ENCODE results near the gene ZNF576.
"Not testable (repeated sequence)": the region's sequence is repeated elsewhere in the genome, so short reads cannot be mapped to it uniquely, and the experiment has no call there.

ZNF576 gene

DNA sequence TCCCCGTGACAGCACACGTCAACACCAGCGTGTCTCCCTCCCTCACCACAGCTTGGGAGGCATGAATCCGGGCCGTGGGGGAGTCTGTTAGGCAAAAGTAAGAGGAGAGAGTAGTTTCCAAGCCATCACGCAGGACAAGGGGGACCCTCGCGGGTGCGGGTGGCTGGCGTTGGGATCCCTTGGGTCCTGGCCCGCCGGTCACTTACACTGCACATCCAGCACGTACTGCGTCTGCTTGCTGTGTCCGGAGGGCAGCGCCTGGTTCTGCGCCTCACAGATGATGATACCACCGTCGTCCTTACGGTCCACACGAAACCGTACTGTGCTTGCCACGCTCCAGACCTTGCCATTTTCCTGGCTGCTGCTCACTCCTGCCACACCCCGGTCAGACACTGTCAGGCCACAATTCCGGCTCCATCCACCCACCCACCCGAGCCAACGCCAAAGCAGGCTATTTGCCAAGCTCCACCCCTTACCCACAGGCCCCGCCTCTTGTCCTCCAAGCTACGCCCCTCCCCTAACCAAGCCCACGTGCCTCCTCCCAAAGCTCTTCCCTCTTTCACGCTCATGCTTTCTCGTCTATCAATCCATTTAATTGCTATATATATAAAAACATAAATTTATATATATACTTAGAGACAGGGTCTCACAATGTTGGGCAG, 29.7 kb downstream of the ZNF576 start:
- no peak for DNase-seq (ENCODE audit: low read depth in 2 of 2)

DNA sequence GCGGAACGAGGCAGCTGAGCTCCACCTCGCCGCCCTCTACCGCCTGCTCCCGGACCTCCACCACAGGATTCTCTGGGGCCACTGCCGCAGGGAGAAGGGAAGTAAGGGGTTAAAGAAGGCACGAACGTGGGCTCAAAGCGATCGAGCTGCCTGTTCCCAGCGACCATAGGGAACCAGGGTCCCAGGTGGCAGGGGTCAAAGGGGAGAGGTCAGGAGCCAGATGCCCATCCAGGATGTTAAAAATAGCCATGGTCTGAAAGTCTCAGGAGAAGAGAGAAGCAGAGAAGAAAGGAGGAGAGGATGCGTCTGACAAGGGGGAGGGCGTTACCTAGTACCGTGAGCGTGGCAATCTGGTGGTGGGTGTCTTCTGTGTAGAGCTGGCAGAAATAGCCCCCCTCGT, 30.4 kb downstream of the ZNF576 start:
- no peak for DNase-seq (ENCODE audit: low read depth in 2 of 2)

DNA sequence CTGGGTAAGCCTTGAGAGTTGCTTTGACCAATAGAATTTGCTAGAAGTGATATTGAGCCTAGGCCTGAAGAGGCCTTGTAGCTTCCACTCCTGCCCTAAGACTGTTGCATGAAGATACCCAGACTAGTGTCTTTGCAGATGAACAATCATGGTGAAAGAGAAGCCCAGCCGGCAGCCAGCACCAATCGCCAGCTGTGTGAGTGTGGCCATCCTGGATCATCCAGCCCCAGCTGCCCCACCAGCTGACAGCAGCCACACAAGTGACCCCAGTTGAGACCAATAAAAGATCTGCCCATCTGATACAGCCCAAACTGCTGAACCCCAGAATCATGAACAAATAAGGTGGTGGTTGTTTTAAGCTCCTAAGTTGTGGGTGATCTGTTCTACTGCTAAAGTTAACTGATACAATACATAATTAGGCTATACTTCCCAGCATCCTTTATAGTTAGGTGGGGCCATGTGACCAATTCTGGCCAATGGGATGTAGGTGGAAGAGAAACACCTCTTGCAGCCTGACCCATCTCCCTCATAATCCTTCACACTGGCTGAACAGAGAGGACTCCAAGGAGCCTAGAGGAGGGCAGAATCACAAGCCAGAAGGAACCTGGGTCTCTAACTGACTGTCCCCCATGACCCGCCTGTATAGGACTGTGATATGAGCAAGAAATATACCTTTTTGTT, 32.4 kb downstream of the ZNF576 start:
- no peak for DNase-seq (ENCODE audit: low read depth in 2 of 2)

DNA sequence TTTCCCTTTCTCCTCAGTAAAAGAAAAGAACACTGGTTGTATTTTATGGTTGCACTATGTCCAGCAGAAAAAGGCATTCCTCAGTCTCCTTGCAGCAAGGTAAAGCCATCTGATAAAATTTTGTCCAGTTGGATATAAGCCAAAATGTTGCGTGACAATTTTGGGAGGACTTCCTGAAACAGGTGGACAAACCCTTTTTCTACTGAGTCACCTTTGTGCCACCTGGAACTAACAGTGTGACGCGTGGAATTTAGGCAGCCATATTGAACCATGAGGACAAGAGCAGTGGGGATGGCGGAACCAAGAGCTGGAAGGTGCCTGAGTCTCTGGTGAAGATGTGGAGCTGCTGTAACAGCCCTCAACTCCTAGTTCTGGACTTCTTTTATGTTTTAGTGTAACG, 35.1 kb downstream of the ZNF576 start:
- no peak for DNase-seq (ENCODE audit: low read depth in 2 of 2)

DNA sequence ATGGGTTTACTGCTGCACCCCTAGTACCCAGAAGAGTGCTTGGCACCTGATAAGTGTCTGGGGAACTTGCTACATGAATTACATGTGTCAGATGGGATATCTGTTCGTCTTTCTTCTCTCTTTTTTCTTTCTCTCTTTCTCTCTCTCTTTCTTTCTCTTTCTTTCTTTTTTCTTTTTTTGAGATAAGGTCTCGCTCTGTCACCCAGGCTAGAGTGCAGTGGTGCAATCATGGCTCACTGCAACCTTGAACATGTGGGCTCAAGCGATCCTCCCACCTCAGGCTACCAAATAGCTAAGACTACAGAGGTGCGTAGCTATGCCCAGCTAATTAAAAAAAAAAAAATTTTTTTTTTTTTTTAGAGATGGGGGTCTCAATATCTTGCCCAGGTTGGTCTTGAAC, 37.1 kb downstream of the ZNF576 start:
- DNase-seq (ENCODE audit: low read depth in 2 of 2), result no peak

DNA sequence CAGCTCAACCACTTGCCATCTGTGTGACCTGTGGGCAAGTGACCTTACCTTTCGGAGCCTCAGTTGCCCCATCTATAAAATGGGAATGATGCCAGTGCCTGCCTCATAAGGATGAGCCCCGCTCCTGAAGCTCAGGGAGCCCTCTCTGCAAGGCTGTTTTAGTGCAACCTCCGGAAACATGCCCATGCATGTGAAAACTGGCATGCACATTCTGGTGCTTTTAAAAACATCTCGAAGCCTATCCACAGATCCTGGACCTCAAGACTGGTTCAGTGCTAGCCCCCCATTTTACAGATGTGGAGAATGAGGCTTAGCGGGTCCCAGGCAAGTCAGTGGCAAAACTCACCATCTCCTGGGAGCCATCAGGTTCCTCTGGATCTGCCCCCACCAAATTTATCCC, 37.7 kb downstream of the ZNF576 start:
- DNase-seq (ENCODE audit: low read depth in 2 of 2), result no peak

DNA sequence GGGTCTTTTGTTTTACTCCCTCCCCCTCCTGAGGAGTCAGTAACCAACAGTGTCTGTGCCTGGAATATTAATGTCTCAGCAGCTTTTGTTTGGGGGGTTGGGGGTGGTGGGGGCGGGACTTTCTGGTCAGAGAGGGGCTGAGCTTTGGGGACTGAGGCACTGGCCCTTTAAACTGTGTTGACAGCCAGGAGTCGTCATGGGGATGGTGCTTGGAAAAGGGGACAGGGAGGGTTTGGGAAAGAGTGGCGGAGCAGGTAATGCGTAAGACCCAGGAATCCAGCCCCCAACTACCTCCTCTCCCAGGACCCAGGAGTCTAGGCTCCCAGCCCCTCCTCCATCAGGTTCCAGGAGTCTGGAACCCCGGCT, 38.1 kb downstream of the ZNF576 start:
- DNase-seq (ENCODE audit: low read depth in 2 of 2), result no peak

DNA sequence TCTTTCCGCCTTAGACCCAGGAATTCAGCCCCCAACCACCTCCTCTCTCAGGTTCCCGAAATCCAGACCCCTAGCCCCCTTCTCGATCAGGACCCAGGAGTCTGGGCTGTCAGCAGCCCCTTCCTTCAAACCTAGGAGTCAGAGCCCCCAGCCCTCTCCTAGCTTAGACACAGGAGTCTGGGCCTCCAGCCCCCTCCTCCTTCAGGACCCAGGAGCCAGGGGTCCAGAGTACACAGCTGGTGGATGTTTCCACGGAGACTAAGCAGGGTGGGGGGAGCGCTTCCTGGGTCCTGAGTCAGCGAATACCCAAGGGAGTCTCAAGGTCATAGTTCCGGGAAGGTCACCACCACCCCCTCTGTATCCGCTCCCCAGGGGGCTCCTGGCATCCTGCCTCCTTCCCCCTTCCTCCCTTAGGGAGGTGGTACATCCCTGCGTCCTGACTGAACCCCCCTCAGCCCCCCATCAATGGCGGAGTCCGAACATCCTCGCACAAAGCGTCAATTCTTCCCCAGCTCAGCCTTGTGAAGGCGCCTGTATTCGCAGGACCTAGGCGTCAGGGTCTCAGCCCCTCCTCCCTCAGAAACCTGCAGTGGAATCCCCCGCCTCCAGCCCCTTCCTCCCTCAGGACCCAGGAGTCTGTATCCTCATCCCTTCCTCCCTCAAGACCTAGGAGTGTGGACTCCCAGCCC, 38.6 kb downstream of the ZNF576 start:
- no peak for DNase-seq (ENCODE audit: low read depth in 2 of 2)

DNA sequence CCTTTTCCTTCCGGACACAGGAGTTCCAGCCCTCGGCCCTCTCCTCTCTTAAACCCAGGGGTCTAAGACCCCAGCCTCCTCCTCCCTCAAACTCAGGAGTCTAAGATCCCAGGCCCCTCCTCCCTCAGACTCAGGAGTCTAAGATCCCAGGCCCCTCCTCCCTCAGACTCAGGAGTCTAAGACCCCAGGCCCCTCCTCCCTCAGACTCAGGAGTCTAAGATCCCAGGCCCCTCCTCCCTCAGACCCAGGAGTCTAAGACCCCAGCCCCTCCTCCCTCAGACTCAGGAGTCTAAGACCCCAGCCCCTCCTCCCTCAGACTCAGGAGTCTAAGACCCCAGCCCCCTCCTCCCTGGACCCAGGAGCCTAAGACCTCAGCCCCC, 39.2 kb downstream of the ZNF576 start:
- not testable (repeated sequence) for DNase-seq (ENCODE audit: low read depth in 2 of 2)

DNA sequence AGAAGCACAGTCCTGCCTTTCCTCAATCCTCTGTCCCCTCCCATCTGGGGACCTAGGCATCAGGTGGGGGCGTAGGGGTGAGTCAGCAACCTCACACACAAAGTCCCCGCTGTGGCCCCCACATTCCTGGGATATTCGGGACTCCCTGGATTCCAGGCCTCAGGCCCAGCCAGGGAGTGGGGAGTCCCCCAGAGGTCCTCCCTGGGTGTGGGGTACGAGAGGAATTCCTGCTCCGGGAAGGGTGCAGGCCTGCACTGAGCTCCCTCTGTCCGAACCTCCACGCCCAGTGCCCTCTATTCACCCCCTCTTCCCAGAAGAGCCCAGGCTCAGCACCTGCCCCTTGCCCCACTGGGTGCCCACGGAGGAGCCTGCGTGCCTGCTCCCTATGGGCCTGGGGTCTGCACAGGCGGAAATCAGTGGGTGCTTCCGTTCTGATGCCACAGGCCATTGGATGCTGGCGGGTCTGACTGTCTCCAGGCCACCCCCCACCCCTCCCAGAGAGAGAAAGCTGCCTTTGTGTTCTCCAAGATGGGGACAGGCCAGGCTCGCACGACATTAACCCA, 39.8 kb downstream of the ZNF576 start:
- no peak for DNase-seq (ENCODE audit: low read depth in 2 of 2)

DNA sequence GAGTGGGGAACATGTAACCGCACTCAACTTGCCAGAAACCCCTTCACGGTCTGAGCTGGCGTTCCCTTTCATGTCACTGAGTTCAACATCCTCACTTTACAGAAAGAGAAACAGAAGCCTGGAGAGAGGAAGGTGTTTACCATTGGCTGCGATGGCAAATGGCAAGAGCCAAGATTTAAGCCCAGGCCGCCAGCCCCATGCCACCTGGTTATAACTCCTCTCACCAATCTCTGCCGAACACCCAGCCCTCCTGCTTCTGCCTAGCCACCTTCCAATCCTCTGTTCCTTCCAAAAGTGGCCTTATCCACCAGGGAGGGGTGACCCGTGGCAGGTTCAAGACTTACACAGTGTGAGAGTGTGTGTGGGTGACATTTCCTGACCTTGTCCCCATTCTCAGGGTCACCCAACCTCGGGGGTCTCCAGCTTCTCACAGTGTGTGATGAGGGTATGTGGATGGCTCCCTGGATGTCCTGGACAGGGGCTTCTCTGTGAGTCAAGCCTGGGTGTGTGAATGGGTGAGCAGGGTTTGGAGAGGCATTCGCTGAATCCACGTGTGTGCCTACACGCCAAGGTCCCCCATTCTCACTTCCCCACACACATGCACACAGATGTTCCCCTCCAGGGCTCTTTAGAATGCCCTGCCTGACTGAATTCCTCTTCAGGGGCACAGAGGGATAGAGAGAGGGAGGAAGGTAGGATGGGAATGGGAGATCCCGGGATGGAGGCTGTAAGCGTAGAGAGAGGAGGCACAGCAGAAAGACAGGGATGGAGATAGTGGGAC, 42.0 kb downstream of the ZNF576 start:
- DNase-seq (ENCODE audit: low read depth in 2 of 2), result no peak

DNA sequence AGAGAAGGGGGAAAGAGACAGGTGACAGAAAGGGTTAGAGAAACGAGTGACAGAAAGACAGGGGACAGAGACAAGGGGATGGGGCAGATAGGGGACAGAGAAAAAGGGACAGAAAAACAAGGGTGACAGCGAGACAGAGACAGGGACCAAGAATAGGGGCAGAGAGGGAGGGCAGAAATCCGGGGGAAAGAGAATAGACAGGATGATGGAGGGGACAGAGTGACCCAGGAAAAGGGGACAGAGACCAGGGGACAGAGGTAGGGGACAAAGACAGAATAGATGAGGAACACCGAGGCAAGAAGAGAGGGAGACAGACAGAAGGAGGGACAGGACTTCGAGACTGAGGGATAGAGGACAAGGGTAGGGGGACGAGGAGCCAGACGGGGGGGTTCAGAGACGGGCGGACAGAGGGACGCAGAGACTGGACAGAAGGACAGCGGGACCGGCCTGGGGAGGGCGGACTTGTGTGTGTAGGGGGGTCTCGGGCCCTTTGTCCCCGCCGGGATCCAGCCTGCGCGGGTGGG, 42.7 kb downstream of the ZNF576 start:
- DNase-seq (ENCODE audit: low read depth in 2 of 2), result no peak

DNA sequence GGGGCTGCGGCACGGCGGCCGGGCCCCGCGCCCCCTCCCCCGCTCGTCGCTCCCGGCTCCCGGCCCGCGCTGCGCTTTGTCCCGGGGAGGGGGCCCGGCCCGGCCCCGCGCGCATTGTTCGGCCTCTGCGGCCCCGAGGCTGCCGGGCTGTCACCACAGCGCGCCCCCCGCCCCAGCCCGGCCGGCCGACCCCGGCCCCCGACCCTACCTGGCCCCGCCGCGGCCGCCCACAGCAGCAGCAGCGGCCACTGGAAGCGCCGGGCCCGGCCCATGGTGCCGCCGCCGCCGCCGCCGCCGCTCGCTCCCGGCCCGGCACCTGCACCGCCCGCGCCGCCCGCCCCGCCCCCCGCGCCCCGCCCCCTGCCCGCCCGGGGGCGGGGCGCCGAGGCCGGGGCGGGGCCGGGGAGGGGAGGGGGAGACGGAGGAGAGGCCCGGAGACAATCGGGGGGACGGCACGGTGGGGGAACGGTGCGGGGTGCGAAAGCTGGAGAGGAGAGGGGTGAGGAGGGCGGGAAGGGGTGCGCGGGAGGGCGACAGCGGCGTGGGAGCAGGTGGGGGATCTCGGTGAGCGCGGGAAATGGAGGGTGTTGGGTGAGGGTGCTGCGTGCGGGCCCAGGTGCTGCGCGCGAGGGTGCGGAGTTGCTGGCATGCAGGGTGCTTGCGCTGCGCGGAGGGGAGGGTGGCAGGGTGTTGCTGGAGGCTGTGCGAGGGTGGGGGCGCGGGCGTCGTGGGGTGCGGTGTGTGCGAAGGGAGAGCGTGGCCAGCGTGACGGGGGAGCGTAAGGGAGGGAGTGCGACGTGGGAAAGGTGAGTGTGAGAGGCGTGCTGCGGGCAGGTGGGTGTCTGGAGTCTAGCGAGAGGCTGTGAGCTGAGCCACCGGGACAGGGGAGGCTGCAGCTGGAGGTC, 43.4 kb downstream of the ZNF576 start, which contains the start of gene CADM4:
Gene CADM4 (minus strand): TSS at position 332 of the 905 bp plus-strand sequence. CDS start 60 bp downstream, at position 272.
- DNase-seq (ENCODE audit: low read depth in 2 of 2), result peak; percentile 14 to 19

DNA sequence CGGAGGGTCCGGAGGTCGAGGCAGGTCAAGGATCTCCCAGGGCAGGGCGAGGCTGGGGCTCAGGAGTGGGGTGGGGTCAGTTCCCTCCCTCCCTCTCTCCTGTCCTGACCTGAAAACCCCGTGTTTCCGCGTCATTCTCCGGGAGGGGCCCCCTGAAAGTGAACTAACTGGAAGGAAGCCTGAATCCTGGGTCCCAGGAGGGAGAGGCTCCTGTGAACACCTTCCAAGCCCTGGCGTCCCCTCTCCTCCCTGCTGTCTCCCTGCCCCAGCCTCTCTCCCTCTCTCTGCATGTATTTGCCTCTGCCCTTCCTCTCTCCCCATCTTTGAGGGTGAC, 44.0 kb downstream of the ZNF576 start:
- DNase-seq (ENCODE audit: low read depth in 2 of 2), result no peak

DNA sequence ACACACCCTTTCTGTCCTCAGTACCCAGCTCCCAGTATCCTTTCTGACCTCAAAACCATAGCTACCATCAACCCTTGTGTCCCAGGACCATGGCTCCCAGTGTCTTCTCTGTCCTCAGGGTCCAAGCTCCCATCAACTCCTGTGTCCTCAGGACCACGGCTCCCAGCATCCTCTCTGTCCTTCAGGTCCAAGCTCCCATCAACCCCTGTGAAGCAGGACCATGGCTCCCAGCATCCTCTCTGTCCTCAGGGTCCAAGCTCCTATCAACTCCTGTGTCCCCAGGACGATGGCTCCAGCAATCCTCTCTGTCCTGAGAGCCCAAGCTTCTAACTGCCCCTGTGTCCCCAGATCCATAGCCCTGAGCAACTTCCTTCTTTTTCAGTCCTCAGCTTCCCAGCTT, 44.9 kb downstream of the ZNF576 start:
- no peak for DNase-seq (ENCODE audit: low read depth in 2 of 2)

DNA sequence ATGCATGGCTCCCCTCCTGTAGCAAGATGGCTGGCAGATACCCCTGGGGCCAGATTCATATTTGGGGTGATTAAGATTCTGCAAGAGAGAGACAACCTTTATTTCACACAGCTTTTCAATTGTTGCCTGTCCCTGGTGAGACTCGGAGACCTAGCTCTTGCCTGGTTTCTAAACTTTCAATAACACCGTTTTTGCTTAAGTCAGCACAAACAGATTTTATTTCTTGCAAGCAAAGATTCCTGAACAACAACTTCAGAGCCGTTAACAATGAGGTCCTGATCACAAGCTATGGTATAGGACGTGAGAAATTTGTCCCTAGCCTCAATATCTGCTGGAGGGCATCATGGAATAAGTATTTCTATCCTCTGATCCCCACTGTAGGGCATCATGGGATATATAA, 46.1 kb downstream of the ZNF576 start:
- DNase-seq (ENCODE audit: low read depth in 2 of 2), result no peak

DNA sequence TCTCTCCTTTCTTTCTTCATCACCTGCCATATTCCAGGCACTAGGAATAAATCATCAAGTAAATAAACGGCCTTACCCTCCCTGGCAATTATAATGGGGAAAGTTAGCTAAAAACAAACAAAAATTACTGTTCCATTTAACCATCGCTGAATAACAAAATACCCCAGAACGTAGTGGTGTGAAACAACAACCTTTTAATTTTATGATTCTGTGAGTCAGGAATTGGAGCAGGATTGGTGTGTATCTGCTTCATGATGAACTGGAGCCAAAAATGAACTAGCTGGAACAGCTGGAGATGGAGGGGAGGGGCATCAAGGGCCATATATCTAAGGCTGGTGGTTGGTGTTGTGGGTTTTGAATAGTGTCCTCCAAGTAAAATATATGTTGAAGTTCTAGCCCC, 46.9 kb downstream of the ZNF576 start:
- no peak for DNase-seq (ENCODE audit: low read depth in 2 of 2)

DNA sequence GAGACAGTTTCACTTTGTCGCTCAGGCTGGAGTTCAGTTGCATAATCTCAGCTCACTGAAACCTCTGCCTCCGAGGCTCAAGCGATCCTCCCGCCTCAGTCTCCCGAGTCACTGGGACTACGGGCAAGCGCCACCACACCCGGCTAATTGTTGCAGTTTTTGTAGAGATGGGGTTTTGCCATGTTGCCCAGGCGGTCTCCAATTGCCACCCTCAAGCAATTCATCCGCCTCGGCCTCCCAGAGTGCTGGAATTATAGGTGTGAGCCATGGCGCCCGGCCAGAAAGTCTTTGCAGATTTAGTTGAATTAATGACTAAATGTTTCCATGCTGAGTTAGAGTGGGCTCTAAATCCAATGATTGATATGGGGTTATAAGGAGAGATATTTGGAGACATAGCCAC, 47.8 kb downstream of the ZNF576 start:
- no peak for DNase-seq (ENCODE audit: low read depth in 2 of 2)

DNA sequence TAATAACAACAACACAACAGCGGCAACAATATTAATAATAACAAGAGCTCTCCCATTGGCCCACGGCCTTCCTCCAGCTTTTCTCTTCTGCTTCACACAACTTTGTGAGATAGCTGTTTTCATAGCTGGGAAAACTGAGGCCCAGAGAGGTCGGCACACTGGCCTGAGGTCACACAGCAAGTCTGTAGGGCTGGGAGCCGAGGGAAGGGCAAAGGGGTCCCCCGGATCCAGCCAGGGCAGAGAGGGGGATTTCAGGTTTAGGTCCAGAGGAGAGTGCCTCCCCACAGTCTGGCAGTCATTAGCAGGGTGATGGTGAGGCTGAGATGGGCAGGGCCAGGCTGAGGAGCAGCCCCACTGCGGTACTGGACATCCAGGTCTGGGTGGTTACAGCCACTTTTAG, 52.2 kb downstream of the ZNF576 start:
- no peak for DNase-seq (ENCODE audit: low read depth in 2 of 2)

DNA sequence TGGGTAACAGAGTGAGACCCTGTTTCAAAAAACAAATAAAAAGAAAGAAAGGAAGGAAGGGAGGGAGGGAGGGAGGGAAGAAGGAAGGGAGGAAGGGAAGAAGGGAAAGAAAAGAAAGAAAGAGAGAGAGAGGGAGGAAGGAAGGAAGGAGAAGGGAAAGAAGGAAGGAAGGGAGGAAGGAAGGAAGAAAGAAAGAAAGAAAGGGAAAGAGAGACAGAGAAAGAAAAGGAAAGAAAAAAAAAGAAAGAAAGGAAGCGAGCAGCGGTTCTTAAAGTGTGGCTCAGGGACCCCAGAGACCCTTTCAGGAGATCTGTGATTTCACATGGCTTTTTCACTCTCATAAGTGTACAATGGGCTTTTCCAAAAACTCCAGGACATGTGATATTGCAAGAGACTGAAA, 53.1 kb downstream of the ZNF576 start:
- no peak for DNase-seq (ENCODE audit: low read depth in 2 of 2)

DNA sequence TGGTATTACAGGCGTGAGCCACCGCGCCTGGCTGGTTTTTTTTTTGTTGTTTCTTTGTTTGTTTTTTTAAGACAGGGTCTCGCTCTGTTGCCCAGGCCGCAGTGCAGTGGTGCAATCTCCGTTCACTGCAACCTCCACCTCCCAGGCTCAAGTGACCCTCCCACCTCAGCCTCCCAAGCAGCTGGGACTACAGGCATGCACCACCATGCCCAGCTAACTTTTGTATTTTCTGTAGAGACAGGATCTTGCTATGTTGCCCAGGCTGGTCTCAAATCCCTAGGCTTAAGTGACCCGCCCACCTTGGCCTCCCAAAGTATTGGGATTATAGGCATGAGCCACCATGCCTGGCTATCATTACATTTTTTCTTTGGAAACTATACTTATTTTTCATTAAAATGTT, 53.9 kb downstream of the ZNF576 start:
- DNase-seq (ENCODE audit: low read depth in 2 of 2), result not testable (repeated sequence)

Data from stimulated activated CD8-positive, alpha-beta memory T cell treated with anti-CD3 and anti-CD28 coated beads, Interleukin-7, amount 100 ng/mL, for 1 hour (primary cell).